ENCODE results near the gene NCS1. TPM values are rescaled to one million over a fixed set of nuclear protein-coding genes. Genes with fewer than 3 reads are reported as not detected.

The NCS1 gene
- total RNA-seq, 2 donors from 2014 or later, result 194 to 196 TPM

GRCh38 chr9:130186839-130187522, 14.8 kb downstream of the NCS1 start:
- intact Hi-C loops (cut with DNase I), result loop anchor here in 1 of 2 donors (10.0 kb wide), 1 partner anchor 48 kb away; no protein-coding TSS in a partner anchor
- peak; percentile 86 for DNase-seq (ENCODE audit: low spot score)

GRCh38 chr9:130187523-130187846, 15.3 kb downstream of the NCS1 start:
- intact Hi-C loops (cut with DNase I), result loop anchor here in 1 of 2 donors (10.0 kb wide), 1 partner anchor 47 kb away; no protein-coding TSS in a partner anchor
- no peak for DNase-seq (ENCODE audit: low spot score)

- no peak for DNase-seq (ENCODE audit: low spot score)
- intact Hi-C loops (cut with DNase I), result loop anchor here in 1 of 2 donors (10.0 kb wide), 1 partner anchor 46 kb away; no protein-coding TSS in a partner anchor
Observed at GRCh38 chr9:130188860-130189481, 16.8 kb downstream of the NCS1 start.

- intact Hi-C loops (cut with DNase I), result loop anchor here in 1 of 2 donors (10.0 kb wide), 1 partner anchor 45 kb away; no protein-coding TSS in a partner anchor
- DNase-seq (ENCODE audit: low spot score), result no peak
Observed at GRCh38 chr9:130189840-130190239, 17.6 kb downstream of the NCS1 start.

GRCh38 chr9:130191068-130191748, 19.0 kb downstream of the NCS1 start:
- DNase-seq (ENCODE audit: low spot score), result no peak
- intact Hi-C loops (cut with DNase I), result no loop called here

- DNase-seq (ENCODE audit: low spot score), result no peak
- intact Hi-C loops (cut with DNase I), result no loop called here
Observed at GRCh38 chr9:130191749-130192120, 19.5 kb downstream of the NCS1 start.

GRCh38 chr9:130192382-130192999, 20.3 kb downstream of the NCS1 start:
- DNase-seq (ENCODE audit: low spot score), result no peak
- intact Hi-C loops (cut with DNase I), result no loop called here

- DNase-seq (ENCODE audit: low spot score), result no peak
- intact Hi-C loops (cut with DNase I), result no loop called here
Observed at GRCh38 chr9:130193103-130193502, 20.9 kb downstream of the NCS1 start.

- intact Hi-C loops (cut with DNase I), result no loop called here
- DNase-seq (ENCODE audit: low spot score), result no peak
Observed at GRCh38 chr9:130193531-130194377, 21.6 kb downstream of the NCS1 start.

GRCh38 chr9:130194378-130194932, 22.3 kb downstream of the NCS1 start:
- no peak for DNase-seq (ENCODE audit: low spot score)
- intact Hi-C loops (cut with DNase I), result no loop called here

- intact Hi-C loops (cut with DNase I), result no loop called here
- DNase-seq (ENCODE audit: low spot score), result no peak
Observed at GRCh38 chr9:130195638-130196037, 23.4 kb downstream of the NCS1 start.

- DNase-seq (ENCODE audit: low spot score), result no peak
- intact Hi-C loops (cut with DNase I), result no loop called here
Observed at GRCh38 chr9:130196643-130197042, 24.4 kb downstream of the NCS1 start.

- intact Hi-C loops (cut with DNase I), result no loop called here
- no peak for DNase-seq (ENCODE audit: low spot score)
Observed at GRCh38 chr9:130197386-130197785, 25.2 kb downstream of the NCS1 start.

GRCh38 chr9:130197888-130198287, 25.7 kb downstream of the NCS1 start:
- intact Hi-C loops (cut with DNase I), result no loop called here

GRCh38 chr9:130198501-130199179, 26.4 kb downstream of the NCS1 start:
- intact Hi-C loops (cut with DNase I), result no loop called here
- DNase-seq (ENCODE audit: low spot score), result no peak

More at GRCh38 chr9:130197888-130198287, 25.7 kb downstream of the NCS1 start:
- no peak for DNase-seq (ENCODE audit: low spot score)

- intact Hi-C loops (cut with DNase I), result no loop called here
- DNase-seq (ENCODE audit: low spot score), result no peak
Observed at GRCh38 chr9:130199605-130200004, 27.4 kb downstream of the NCS1 start.

GRCh38 chr9:130200038-130200849, 28.0 kb downstream of the NCS1 start:
- intact Hi-C loops (cut with DNase I), result no loop called here
- no peak for DNase-seq (ENCODE audit: low spot score)

Data from posterior vena cava (tissue), 2 donors.